GM12878 (cell line): Measurements from ENCODE around the gene ASF1B. TPM values are rescaled to one million over a fixed set of nuclear protein-coding genes. Genes with fewer than 3 reads are reported as not detected.
A peak's percentile ranks its signal among the peaks of the same experiment; 100 is the strongest.

Experiments used
- ATAC-seq: fragments of 200-7000 bp; cut with Tn5 transposase; 3 replicates; pipeline ENCODE4 v1.9.1; 2020; ENCODE audit warnings: mild to moderate bottlenecking, moderate library complexity
- BruUV-seq: library from RNA; stranded (reverse); fragments of 400-500 nt; replicated peaks from 2 replicates; lab custom pipeline; 2021; lab: Mats Ljungman, UMichigan
- CTCF ChIA-PET: fragments of 300-600 bp; sonication (Branson Sonifier 250); formaldehyde crosslinking; extraction: SDS; loops from one replicate; lab custom pipeline; 2021; ENCODE audit warnings: inconsistent platforms; lab: Yijun Ruan, JAX
- POLR2A ChIA-PET: fragments of 350-600 bp; formaldehyde crosslinking; extraction: SDS; loops from one replicate; lab custom pipeline; 2021; ENCODE audit warnings: inconsistent platforms; lab: Charles Lee
- RAD21 ChIA-PET: fragments of 300-600 bp; sonication (Branson Sonifier 250); formaldehyde crosslinking; loops from one replicate; lab custom pipeline; 2023; ENCODE audit warnings: antibody characterized with exemption; ENCODE audit not compliant: unreplicated experiment; lab: Charles Lee
- SMC1A ChIA-PET: fragments of 300-600 bp; sonication (Branson Sonifier 250); formaldehyde crosslinking; loops from one replicate; lab custom pipeline; 2023; ENCODE audit not compliant: unreplicated experiment, uncharacterized antibody; lab: Charles Lee
- DNase-seq: peaks from one replicate; pipeline ENCODE4 v3.0.0-alpha.2; 2011; ENCODE audit warnings: low read depth, low spot score
- FAIRE-seq: peaks from 3 replicates; lab custom pipeline; 2011; peaks lifted over from hg19 to GRCh38; lab: Jason Lieb, UNC
- H2AFZ ChIP-seq: 2 replicates; pipeline ENCODE4 v1.6.0; 2011; ENCODE audit warnings: low read depth, low read length, control low read depth; ENCODE audit not compliant: control insufficient read depth
- H3K27ac ChIP-seq: 2 replicates; pipeline ENCODE4 v1.5.1; 2011; ENCODE audit warnings: control low read depth; ENCODE audit not compliant: control insufficient read depth, insufficient read depth
- H3K27me3 ChIP-seq, 2 experiments: replicated peaks in 1 of 2; 2 replicates each; pipeline versions ENCODE4 v1.6.0 to v1.6.1; 2011; ENCODE audit warnings: low read length in 1 of 2; ENCODE audit not compliant: control insufficient read depth in 2 of 2, insufficient read depth in 2 of 2
- H3K36me3 ChIP-seq, 2 experiments: 2 replicates each; pipeline ENCODE4 v1.5.1; 2011; ENCODE audit warnings: low read length in 1 of 2; ENCODE audit not compliant: control insufficient read depth in 2 of 2, insufficient read depth in 2 of 2
- H3K4me1 ChIP-seq: 2 replicates; pipeline ENCODE4 v1.6.1; 2011; ENCODE audit warnings: mild to moderate bottlenecking, low read length, moderate library complexity, mixed read lengths; ENCODE audit not compliant: control insufficient read depth, insufficient read depth
- H3K4me2 ChIP-seq: 2 replicates; pipeline ENCODE4 v1.6.0; 2011; ENCODE audit warnings: control low read depth; ENCODE audit not compliant: control insufficient read depth, insufficient read depth
- H3K4me3 ChIP-seq: fragments of 200-600 bp; sonication (generic); 2 replicates; pipeline ENCODE4 v1.5.1; 2016
- H3K79me2 ChIP-seq: 2 replicates; pipeline ENCODE4 v1.6.0; 2011; ENCODE audit warnings: low read length; ENCODE audit not compliant: control insufficient read depth, insufficient read depth
- H3K9ac ChIP-seq: 2 replicates; pipeline ENCODE4 v1.8.0; 2011; ENCODE audit warnings: low read length, control low read depth, mixed read lengths; ENCODE audit not compliant: control insufficient read depth, insufficient read depth
- H3K9me3 ChIP-seq: replicated peaks from 3 replicates; pipeline ENCODE4 v1.5.1; 2011; ENCODE audit warnings: mild to moderate bottlenecking, low read length; ENCODE audit not compliant: control insufficient read depth, insufficient read depth
- H4K20me1 ChIP-seq: 2 replicates; pipeline ENCODE4 v1.6.0; 2011; ENCODE audit not compliant: control insufficient read depth, insufficient read depth
- CHD4 ChIP-seq: fragments of 200-600 bp; sonication (generic); IDR thresholded peaks from 2 replicates; pipeline ENCODE4 v1.6.1; 2016; ENCODE audit warnings: mild to moderate bottlenecking
- IKZF1 ChIP-seq: fragments of 450-650 bp; conservative IDR thresholded peaks from 2 replicates; pipeline ENCODE4 v1.6.1; 2017; ENCODE audit warnings: antibody characterized with exemption, mild to moderate bottlenecking
- IRF3 ChIP-seq: fragments of 450-650 bp; IDR thresholded peaks from 2 replicates; pipeline ENCODE4 v1.6.1; 2014; ENCODE audit warnings: mild to moderate bottlenecking
- NFIC ChIP-seq: IDR thresholded peaks from 2 replicates; pipeline ENCODE4 v1.6.1; 2012; ENCODE audit warnings: low read depth, mild to moderate bottlenecking, inconsistent platforms, low read length, moderate library complexity
- NKRF ChIP-seq: fragments of 450-650 bp; conservative IDR thresholded peaks from 2 replicates; pipeline ENCODE4 v1.6.1; 2017; ENCODE audit warnings: mild to moderate bottlenecking, moderate library complexity
- NR2F1 ChIP-seq: fragments of 450-650 bp; conservative IDR thresholded peaks from 2 replicates; pipeline ENCODE4 v1.6.1; 2017; ENCODE audit warnings: mild to moderate bottlenecking
- PKNOX1 ChIP-seq: fragments of 450-650 bp; IDR thresholded peaks from 2 replicates; pipeline ENCODE4 v1.6.1; 2016; ENCODE audit warnings: mild to moderate bottlenecking
- YY1 ChIP-seq: IDR thresholded peaks from 2 replicates; pipeline ENCODE4 v1.6.1; 2011; ENCODE audit warnings: low read depth, mild to moderate bottlenecking, low read length
- ZNF622 ChIP-seq: fragments of 450-650 bp; IDR thresholded peaks from 2 replicates; pipeline ENCODE4 v1.6.1; 2017; ENCODE audit warnings: mild to moderate bottlenecking, inconsistent platforms
- WGBS: methylation state at CpG from one replicate; pipeline ENCODE4 v1.1.6; 2016; ENCODE audit warnings: low lambda C conversion rate; ENCODE audit not compliant: insufficient replicate concordance, insufficient coverage; ENCODE audit errors: missing lambda C conversion rate; 5-methylcytosine and 5-hydroxymethylcytosine counted together
- in situ Hi-C: fragments of 300-500 bp; cut with MboI; formaldehyde crosslinking; loops from 9 replicates; pipeline ENCODE4 v1.14.3; 2018; ENCODE audit warnings: mixed read lengths
- intact Hi-C: fragments of 100-400 bp; cut with micrococcal nuclease; formaldehyde crosslinking; loops from one replicate; pipeline ENCODE4 v1.14.2; 2022; ENCODE audit not compliant: unreplicated experiment
- polyA plus RNA-seq, 11 experiments: library from polyadenylated mRNA; depleted of rRNA in 4 of 11; unstranded in 6 of 11; stranded (reverse) in 5 of 11; fragments of >200 nt; fragmentation: Nextera tagmentation in 4 of 11; fragmentation: Illumina TruSeq in 1 of 11; extraction: Ambion mirVana in 4 of 11; extraction: Trizol in 1 of 11; gene quantifications; 1 replicate in 1 of 11; 2 replicates in 10 of 11; pipeline versions ENCODE4 v1.2.1 to v1.2.3, GENCODE V29; 2011 to 2016; ENCODE audit warnings: inconsistent platforms in 2 of 11, missing spikeins in 2 of 11, low read depth in 1 of 11
- total RNA-seq, 4 experiments: library from RNA; depleted of rRNA in 3 of 4; stranded (reverse); fragments of >200 nt in 3 of 4; fragmentation: Illumina TruSeq in 1 of 4; extraction: Trizol in 1 of 4; gene quantifications; 2 replicates each; pipeline versions ENCODE4 v1.2.1 to v1.2.3, GENCODE V29; 2013 to 2021
- TF ChIP-seq, protein P1 (sequence below), 3 experiments: IDR thresholded peaks in 2 of 3; conservative IDR thresholded peaks in 1 of 3; 2 replicates each; pipeline ENCODE4 v1.5.1; 2011; ENCODE audit warnings: low read depth in 3 of 3, low read length in 3 of 3, mild to moderate bottlenecking in 3 of 3, control low read depth in 2 of 3, moderate library complexity in 2 of 3, inconsistent platforms in 1 of 3, mixed read lengths in 1 of 3; ENCODE audit not compliant: control insufficient read depth in 2 of 3, insufficient read depth in 1 of 3; ENCODE audit errors: extremely low read depth in 1 of 3

The ASF1B gene
- total and polyA plus RNA-seq, 10 of the 15 experiments (the other 5 are each of a cell fraction or from before 2014, with no cell fraction given), result 10.4 to 217 (median 90.2) TPM

GRCh38 chr19:14113762-14114414 lies 22.5 kb downstream of the ASF1B start (continued):
- TF ChIP-seq, protein P1, sequence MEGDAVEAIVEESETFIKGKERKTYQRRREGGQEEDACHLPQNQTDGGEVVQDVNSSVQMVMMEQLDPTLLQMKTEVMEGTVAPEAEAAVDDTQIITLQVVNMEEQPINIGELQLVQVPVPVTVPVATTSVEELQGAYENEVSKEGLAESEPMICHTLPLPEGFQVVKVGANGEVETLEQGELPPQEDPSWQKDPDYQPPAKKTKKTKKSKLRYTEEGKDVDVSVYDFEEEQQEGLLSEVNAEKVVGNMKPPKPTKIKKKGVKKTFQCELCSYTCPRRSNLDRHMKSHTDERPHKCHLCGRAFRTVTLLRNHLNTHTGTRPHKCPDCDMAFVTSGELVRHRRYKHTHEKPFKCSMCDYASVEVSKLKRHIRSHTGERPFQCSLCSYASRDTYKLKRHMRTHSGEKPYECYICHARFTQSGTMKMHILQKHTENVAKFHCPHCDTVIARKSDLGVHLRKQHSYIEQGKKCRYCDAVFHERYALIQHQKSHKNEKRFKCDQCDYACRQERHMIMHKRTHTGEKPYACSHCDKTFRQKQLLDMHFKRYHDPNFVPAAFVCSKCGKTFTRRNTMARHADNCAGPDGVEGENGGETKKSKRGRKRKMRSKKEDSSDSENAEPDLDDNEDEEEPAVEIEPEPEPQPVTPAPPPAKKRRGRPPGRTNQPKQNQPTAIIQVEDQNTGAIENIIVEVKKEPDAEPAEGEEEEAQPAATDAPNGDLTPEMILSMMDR (IDR thresholded peaks at IDR 0.05 in 2 of 3, conservative IDR thresholded peaks at IDR 0.05 in 1 of 3; ENCODE audit: control insufficient read depth in 2 of 3, extremely low read depth in 1 of 3, insufficient read depth in 1 of 3, low read depth in 3 of 3, low read length in 3 of 3), result peak; percentile 19 to 47 (median 41)
- TF ChIP-seq IKZF1 (0 out of 2 replicates have a peak, but pooled peaks have one; percentile 3), YY1 (0 out of 2 replicates have a peak, but pooled peaks have one; percentile 42)

DNA sequence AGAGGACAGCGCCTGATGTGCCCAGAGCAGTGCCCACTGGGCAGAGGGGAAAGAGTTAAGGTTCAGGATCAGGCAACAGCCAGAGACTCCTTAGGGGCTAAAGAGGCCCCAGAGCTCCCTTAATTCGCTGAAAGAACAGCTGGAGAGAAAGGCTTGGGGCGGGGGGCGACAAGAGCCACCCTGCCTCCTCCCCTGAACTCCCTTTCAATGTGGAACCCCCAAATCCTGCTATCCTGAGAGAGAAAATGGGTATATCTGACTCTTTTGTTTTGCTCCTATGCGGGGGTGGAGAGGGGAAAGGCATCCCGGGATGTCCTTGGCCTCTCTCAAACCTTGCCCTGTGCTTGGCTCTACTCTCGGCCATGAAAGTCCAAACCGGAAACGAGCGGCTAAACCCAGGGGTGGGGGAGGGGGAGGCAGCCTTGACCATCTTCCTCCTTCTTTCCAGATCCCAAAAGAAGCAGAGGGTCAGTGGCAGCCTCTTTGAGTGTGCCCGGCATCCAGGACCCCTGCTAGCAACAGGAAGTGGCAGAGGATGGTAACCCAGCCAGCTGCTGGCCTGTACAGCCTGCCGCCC lies 23.5 kb downstream of the ASF1B start:
- no TSS peak for BruUV-seq
- POLR2A ChIA-PET, result interaction anchor here (0.6 to 2.3 kb wide), 3 partner anchors 8 to 22 kb away, joined by 3 to 8 read pairs (median 3); no protein-coding TSS in a partner anchor
- RAD21 ChIA-PET, result interaction anchor here (0.8 to 2.0 kb wide), 2 partner anchors 39 to 54 kb away, joined by 3 to 9 read pairs; no protein-coding TSS in a partner anchor
- no peak for ATAC-seq
- Histone ChIP-seq H3K36me3 (no peaks in the 10 kb centered on the region), H3K4me2 (no peak overlapping the region), H3K4me3 (no peak overlapping the region), H3K79me2 (peaks cover 8% of the 10 kb centered on the region), H3K27me3 (no peaks in the 10 kb centered on the region), H4K20me1 (no peaks in the 10 kb centered on the region), H3K27ac (no peak overlapping the region), H3K9ac (no peak overlapping the region), H2AFZ (no peak overlapping the region), H3K9me3 (no peaks in the 10 kb centered on the region), H3K4me1 (peaks cover 8% of the 10 kb centered on the region)
- no peak for DNase-seq
- FAIRE-seq, result no peak
- 91% methylated on average over 12 of the region's 12 CpGs for WGBS
- SMC1A ChIA-PET, result no interaction called here
- in situ Hi-C loops, result no loop called here
- CTCF ChIA-PET, result interaction anchor here (2.3 to 5.3 kb wide), 5 partner anchors 16 to 232 kb away, joined by 5 to 38 read pairs (median 31); partner anchors contain the start of gene MISP3
- intact Hi-C loops, result no loop called here
- no peak for TF ChIP-seq PKNOX1
- TF ChIP-seq IRF3, result no peak
- TF ChIP-seq NFIC, result no peak
- no peak for TF ChIP-seq ZNF622
- TF ChIP-seq NR2F1, result no peak
- TF ChIP-seq, protein P1 (IDR thresholded peaks at IDR 0.05 in 2 of 3, conservative IDR thresholded peaks at IDR 0.05 in 1 of 3; ENCODE audit: control insufficient read depth in 2 of 3, extremely low read depth in 1 of 3, insufficient read depth in 1 of 3, low read depth in 3 of 3, low read length in 3 of 3), result no peak
- TF ChIP-seq NKRF, result no peak
- TF ChIP-seq CHD4, result no peak
